GM12878 (cell line): Measurements from ENCODE around the gene NT5E. TPM values are rescaled to one million over a fixed set of nuclear protein-coding genes. Genes with fewer than 3 reads are reported as not detected.

Experiments used
- BHLHE40 ChIP-seq, 2 experiments: fragments of 450-650 bp in 1 of 2; IDR thresholded peaks; 2 replicates each; pipeline ENCODE4 v1.6.1; 2011 to 2017; ENCODE audit warnings: low read depth in 2 of 2, borderline replicate concordance in 1 of 2, improper control_type of control experiment in 1 of 2, low read length in 1 of 2, mild to moderate bottlenecking in 1 of 2
- FOXM1 ChIP-seq: IDR thresholded peaks from 2 replicates; pipeline ENCODE4 v1.6.1; 2012; ENCODE audit warnings: low read depth, mild to moderate bottlenecking, inconsistent platforms, low read length, moderate library complexity
- NBN ChIP-seq: fragments of 450-650 bp; IDR thresholded peaks from 2 replicates; pipeline ENCODE4 v1.6.1; 2016
- POLR2A ChIP-seq: IDR thresholded peaks from 2 replicates; pipeline ENCODE4 v1.6.1; 2011; ENCODE audit warnings: low read depth, mild to moderate bottlenecking, low read length
- POLR2AphosphoS2 ChIP-seq: IDR thresholded peaks from 2 replicates; pipeline ENCODE4 v1.6.1; 2011; ENCODE audit warnings: low read depth, mild to moderate bottlenecking, low read length, improper control_type of control experiment, moderate library complexity
- POU2F2 ChIP-seq: IDR thresholded peaks from 3 replicates; pipeline ENCODE4 v1.6.1; 2011; ENCODE audit warnings: low read depth, mild to moderate bottlenecking, low read length, borderline replicate concordance
- SMAD5 ChIP-seq: IDR thresholded peaks from 2 replicates; pipeline ENCODE4 v1.6.1; 2016; ENCODE audit warnings: antibody characterized with exemption, low read depth
- ZNF207 ChIP-seq: fragments of 450-650 bp; IDR thresholded peaks from 2 replicates; pipeline ENCODE4 v1.6.1; 2014; ENCODE audit warnings: antibody characterized with exemption, mild to moderate bottlenecking, borderline replicate concordance
- polyA plus RNA-seq, 11 experiments: library from polyadenylated mRNA; depleted of rRNA in 4 of 11; unstranded in 6 of 11; stranded (reverse) in 5 of 11; fragments of >200 nt; fragmentation: Nextera tagmentation in 4 of 11; fragmentation: Illumina TruSeq in 1 of 11; extraction: Ambion mirVana in 4 of 11; extraction: Trizol in 1 of 11; gene quantifications; 1 replicate in 1 of 11; 2 replicates in 10 of 11; pipeline versions ENCODE4 v1.2.1 to v1.2.3, GENCODE V29; 2011 to 2016; ENCODE audit warnings: inconsistent platforms in 2 of 11, missing spikeins in 2 of 11, low read depth in 1 of 11
- total RNA-seq, 4 experiments: library from RNA; depleted of rRNA in 3 of 4; stranded (reverse); fragments of >200 nt in 3 of 4; fragmentation: Illumina TruSeq in 1 of 4; extraction: Trizol in 1 of 4; gene quantifications; 2 replicates each; pipeline versions ENCODE4 v1.2.1 to v1.2.3, GENCODE V29; 2013 to 2021
- TF ChIP-seq, protein P1 (sequence below): fragments of 150-350 bp; IDR thresholded peaks from 2 replicates; pipeline ENCODE4 v1.6.1; 2016; ENCODE audit warnings: low read depth, low read length
- TF ChIP-seq, protein P2 (sequence below): fragments of 450-650 bp; IDR thresholded peaks from 2 replicates; pipeline ENCODE4 v1.6.1; 2017; ENCODE audit warnings: mild to moderate bottlenecking

NT5E gene
- total and polyA plus RNA-seq, 10 of the 15 experiments (the other 5 are each of a cell fraction or from before 2014, with no cell fraction given) = 1.9 to 9.7 (median 7.3) TPM

DNA sequence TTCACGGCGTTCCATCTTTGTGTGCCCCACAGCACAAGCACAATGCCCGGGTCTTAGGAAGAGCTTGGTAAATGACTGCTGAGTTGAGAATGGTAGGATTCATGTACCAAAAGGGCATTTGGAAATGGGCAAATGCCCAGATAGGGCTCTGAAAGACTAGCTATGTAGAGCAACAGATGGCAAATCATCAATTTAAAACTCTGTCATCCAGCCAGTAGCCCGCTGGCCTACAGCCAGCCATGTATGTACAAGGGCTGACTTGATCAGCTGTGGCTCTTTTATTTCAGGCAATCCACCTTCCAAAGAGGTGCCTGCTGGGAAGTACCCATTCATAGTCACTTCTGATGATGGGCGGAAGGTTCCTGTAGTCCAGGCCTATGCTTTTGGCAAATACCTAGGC lies 35.1 kb downstream of the NT5E start (continued):
- TF ChIP-seq POLR2AphosphoS2 (no peak), POLR2A (no peak), NBN (no peak), POU2F2 (no peak), SMAD5 (no peak), ZNF207 (no peak), FOXM1 (no peak), BHLHE40 (IDR thresholded peaks at IDR 0.05; ENCODE audit: borderline replicate concordance in 1 of 2, low read depth in 2 of 2, low read length in 1 of 2) (no peak)
- TF ChIP-seq, protein P1, sequence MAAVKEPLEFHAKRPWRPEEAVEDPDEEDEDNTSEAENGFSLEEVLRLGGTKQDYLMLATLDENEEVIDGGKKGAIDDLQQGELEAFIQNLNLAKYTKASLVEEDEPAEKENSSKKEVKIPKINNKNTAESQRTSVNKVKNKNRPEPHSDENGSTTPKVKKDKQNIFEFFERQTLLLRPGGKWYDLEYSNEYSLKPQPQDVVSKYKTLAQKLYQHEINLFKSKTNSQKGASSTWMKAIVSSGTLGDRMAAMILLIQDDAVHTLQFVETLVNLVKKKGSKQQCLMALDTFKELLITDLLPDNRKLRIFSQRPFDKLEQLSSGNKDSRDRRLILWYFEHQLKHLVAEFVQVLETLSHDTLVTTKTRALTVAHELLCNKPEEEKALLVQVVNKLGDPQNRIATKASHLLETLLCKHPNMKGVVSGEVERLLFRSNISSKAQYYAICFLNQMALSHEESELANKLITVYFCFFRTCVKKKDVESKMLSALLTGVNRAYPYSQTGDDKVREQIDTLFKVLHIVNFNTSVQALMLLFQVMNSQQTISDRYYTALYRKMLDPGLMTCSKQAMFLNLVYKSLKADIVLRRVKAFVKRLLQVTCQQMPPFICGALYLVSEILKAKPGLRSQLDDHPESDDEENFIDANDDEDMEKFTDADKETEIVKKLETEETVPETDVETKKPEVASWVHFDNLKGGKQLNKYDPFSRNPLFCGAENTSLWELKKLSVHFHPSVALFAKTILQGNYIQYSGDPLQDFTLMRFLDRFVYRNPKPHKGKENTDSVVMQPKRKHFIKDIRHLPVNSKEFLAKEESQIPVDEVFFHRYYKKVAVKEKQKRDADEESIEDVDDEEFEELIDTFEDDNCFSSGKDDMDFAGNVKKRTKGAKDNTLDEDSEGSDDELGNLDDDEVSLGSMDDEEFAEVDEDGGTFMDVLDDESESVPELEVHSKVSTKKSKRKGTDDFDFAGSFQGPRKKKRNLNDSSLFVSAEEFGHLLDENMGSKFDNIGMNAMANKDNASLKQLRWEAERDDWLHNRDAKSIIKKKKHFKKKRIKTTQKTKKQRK = no peak
- TF ChIP-seq, protein P2, sequence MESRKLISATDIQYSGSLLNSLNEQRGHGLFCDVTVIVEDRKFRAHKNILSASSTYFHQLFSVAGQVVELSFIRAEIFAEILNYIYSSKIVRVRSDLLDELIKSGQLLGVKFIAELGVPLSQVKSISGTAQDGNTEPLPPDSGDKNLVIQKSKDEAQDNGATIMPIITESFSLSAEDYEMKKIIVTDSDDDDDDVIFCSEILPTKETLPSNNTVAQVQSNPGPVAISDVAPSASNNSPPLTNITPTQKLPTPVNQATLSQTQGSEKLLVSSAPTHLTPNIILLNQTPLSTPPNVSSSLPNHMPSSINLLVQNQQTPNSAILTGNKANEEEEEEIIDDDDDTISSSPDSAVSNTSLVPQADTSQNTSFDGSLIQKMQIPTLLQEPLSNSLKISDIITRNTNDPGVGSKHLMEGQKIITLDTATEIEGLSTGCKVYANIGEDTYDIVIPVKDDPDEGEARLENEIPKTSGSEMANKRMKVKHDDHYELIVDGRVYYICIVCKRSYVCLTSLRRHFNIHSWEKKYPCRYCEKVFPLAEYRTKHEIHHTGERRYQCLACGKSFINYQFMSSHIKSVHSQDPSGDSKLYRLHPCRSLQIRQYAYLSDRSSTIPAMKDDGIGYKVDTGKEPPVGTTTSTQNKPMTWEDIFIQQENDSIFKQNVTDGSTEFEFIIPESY = no peak
